ENCODE results near the gene SRC. TPM values are rescaled to one million over a fixed set of nuclear protein-coding genes. Genes with fewer than 3 reads are reported as not detected.

SRC gene
- total RNA-seq, 1 experiment from 2014 or later: 185 TPM

GRCh38 chr20:37420610-37421009 is 74.7 kb downstream of the SRC start:
- H3K4me1 Mint-ChIP-seq (ENCODE audit: low read depth, unreplicated experiment): no peaks in the 10 kb centered on the region
- H3K9me3 Mint-ChIP-seq (ENCODE audit: low read depth, unreplicated experiment): no peaks in the 10 kb centered on the region
- BruUV-seq (replicated peaks): no TSS peak
- TF ChIP-seq CTCF (IDR thresholded peaks at IDR 0.05; ENCODE audit: unreplicated experiment): no peak
- no peak overlapping the region for H3K4me3 Mint-ChIP-seq (ENCODE audit: low read depth, unreplicated experiment)
- no peaks in the 10 kb centered on the region for H3K36me3 Mint-ChIP-seq (ENCODE audit: insufficient read depth, unreplicated experiment)
- no peak for DNase-seq
- no peak overlapping the region for H3K27ac Mint-ChIP-seq (ENCODE audit: unreplicated experiment)
- no peaks in the 10 kb centered on the region for H3K27me3 Mint-ChIP-seq (ENCODE audit: unreplicated experiment)
- intact Hi-C loops (cut with micrococcal nuclease; ENCODE audit: unreplicated experiment): no loop called here
- CTCF ChIA-PET: no interaction called here

GRCh38 chr20:37421060-37421905 is 75.3 kb downstream of the SRC start:
- TF ChIP-seq CTCF (IDR thresholded peaks at IDR 0.05; ENCODE audit: unreplicated experiment): no peak
- Mint-ChIP-seq H3K9me3 (ENCODE audit: low read depth, unreplicated experiment) (no peaks in the 10 kb centered on the region), H3K27me3 (ENCODE audit: unreplicated experiment) (no peaks in the 10 kb centered on the region), H3K4me3 (ENCODE audit: low read depth, unreplicated experiment) (no peak overlapping the region), H3K36me3 (ENCODE audit: insufficient read depth, unreplicated experiment) (no peaks in the 10 kb centered on the region), H3K27ac (ENCODE audit: unreplicated experiment) (no peak overlapping the region), H3K4me1 (ENCODE audit: low read depth, unreplicated experiment) (no peaks in the 10 kb centered on the region)
- CTCF ChIA-PET: no interaction called here
- DNase-seq: no peak
- intact Hi-C loops (cut with micrococcal nuclease; ENCODE audit: unreplicated experiment): no loop called here
- no TSS peak for BruUV-seq (replicated peaks)

GRCh38 chr20:37421988-37422387 is 76.0 kb downstream of the SRC start:
- no TSS peak for BruUV-seq (replicated peaks)
- Mint-ChIP-seq H3K9me3 (ENCODE audit: low read depth, unreplicated experiment) (no peaks in the 10 kb centered on the region), H3K27ac (ENCODE audit: unreplicated experiment) (no peak overlapping the region), H3K36me3 (ENCODE audit: insufficient read depth, unreplicated experiment) (no peaks in the 10 kb centered on the region), H3K4me3 (ENCODE audit: low read depth, unreplicated experiment) (no peak overlapping the region), H3K4me1 (ENCODE audit: low read depth, unreplicated experiment) (no peaks in the 10 kb centered on the region), H3K27me3 (ENCODE audit: unreplicated experiment) (no peaks in the 10 kb centered on the region)
- no peak for TF ChIP-seq CTCF (IDR thresholded peaks at IDR 0.05; ENCODE audit: unreplicated experiment)
- intact Hi-C loops (cut with micrococcal nuclease; ENCODE audit: unreplicated experiment): no loop called here
- DNase-seq: no peak
- CTCF ChIA-PET: no interaction called here

GRCh38 chr20:37422791-37423286 is 76.9 kb downstream of the SRC start:
- H3K4me1 Mint-ChIP-seq (ENCODE audit: low read depth, unreplicated experiment): no peaks in the 10 kb centered on the region
- no TSS peak for BruUV-seq (replicated peaks)

More at GRCh38 chr20:37422791-37423286, 76.9 kb downstream of the SRC start:
- DNase-seq: no peak
- CTCF ChIA-PET: no interaction called here
- H3K27me3 Mint-ChIP-seq (ENCODE audit: unreplicated experiment): no peaks in the 10 kb centered on the region
- no peak overlapping the region for H3K27ac Mint-ChIP-seq (ENCODE audit: unreplicated experiment)
- H3K36me3 Mint-ChIP-seq (ENCODE audit: insufficient read depth, unreplicated experiment): no peaks in the 10 kb centered on the region
- H3K9me3 Mint-ChIP-seq (ENCODE audit: low read depth, unreplicated experiment): no peaks in the 10 kb centered on the region
- intact Hi-C loops (cut with micrococcal nuclease; ENCODE audit: unreplicated experiment): no loop called here
- no peak overlapping the region for H3K4me3 Mint-ChIP-seq (ENCODE audit: low read depth, unreplicated experiment)
- no peak for TF ChIP-seq CTCF (IDR thresholded peaks at IDR 0.05; ENCODE audit: unreplicated experiment)
